ENCODE measurements around the gene DLGAP4. TPM values are rescaled to one million over a fixed set of nuclear protein-coding genes. Genes with fewer than 3 reads are reported as not detected.

Gene DLGAP4
- total and polyA plus RNA-seq, 2 of the 13 experiments (the other 11 are each of a cell fraction or from before 2014, with no cell fraction given), result 15.2 to 26.7 TPM

DNA sequence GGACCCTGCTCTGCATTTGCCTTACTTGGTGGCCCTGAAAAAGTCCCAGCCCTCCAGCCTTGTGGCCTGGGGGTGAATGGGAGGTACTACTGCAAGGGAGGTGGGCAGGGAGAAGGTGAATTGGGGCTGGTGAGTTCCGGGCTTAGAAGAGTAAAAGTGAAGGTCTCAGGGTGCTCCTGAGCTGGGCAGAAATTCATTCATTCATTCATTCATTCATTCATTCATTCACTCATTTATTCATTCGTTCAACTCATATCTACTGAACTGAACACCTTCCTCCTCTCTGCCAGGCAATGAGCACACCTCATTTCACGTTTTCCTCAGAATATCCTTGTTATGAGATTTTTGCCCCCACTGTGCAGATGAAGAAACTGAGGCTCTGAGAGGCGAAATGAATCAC, 6.7 kb upstream of the DLGAP4 start:
- Histone ChIP-seq H3K4me3 (replicated peaks in 1 of 3; ENCODE audit: insufficient read depth in 1 of 3, low read depth in 2 of 3, low read length in 3 of 3) (no peak overlapping the region), H3K9ac (ENCODE audit: insufficient read depth, low read depth, low read length) (no peak overlapping the region), H3K4me2 (ENCODE audit: low read depth, low read length) (no peak overlapping the region), H2AFZ (ENCODE audit: low read length) (no peak overlapping the region), H3K27ac (ENCODE audit: extremely low read length, insufficient read depth, low read length) (no peak overlapping the region), H3K36me3 (replicated peaks in 1 of 2; ENCODE audit: control insufficient read depth in 1 of 2, insufficient read depth in 2 of 2, low read length in 2 of 2) (no peaks in the 10 kb centered on the region), H3K27me3 (ENCODE audit: control insufficient read depth in 1 of 2, insufficient read depth in 2 of 2, low read length in 2 of 2) (peaks cover 2 to 24% of the 10 kb centered on the region in 2 experiments; a peak in 3 of 5 replicates), H3K79me2 (ENCODE audit: insufficient read depth, low read length) (no peaks in the 10 kb centered on the region), H3K4me1 (ENCODE audit: insufficient read depth, low read length) (no peaks in the 10 kb centered on the region), H3K9me3 (ENCODE audit: low read length) (no peaks in the 10 kb centered on the region), H4K20me1 (ENCODE audit: insufficient read depth, low read length) (no peaks in the 10 kb centered on the region)
- no peak for DNase-seq (ENCODE audit: low spot score)
- in situ Hi-C loops (cut with HindIII; ENCODE audit: extremely low pct_ligation_motif_present, low pct_unique_long_range_greater_than_20kb) (no loop called here), intact Hi-C loops (cut with micrococcal nuclease; ENCODE audit: unreplicated experiment) (no loop called here)
- CTCF ChIA-PET (ENCODE audit: low intra/inter-chr PET ratio, low total read pairs), result no interaction called here
- no peak for FAIRE-seq
- POLR2A ChIA-PET, result no interaction called here
- TF ChIP-seq ZNF12 (CRISPR knock-in tag; IDR thresholded peaks at IDR 0.05), result no peak
- peak; percentile 86 for TF ChIP-seq ZNF24 (IDR thresholded peaks at IDR 0.05)
- TF ChIP-seq ZNF629 (CRISPR knock-in tag; conservative IDR thresholded peaks at IDR 0.05), result peak; percentile 73
- WGBS (ENCODE audit: low lambda C conversion rate), result 40% methylated on average over 4 of the region's 4 CpGs
- ATAC-seq, result no peak
- BruUV-seq (replicated peaks), result no TSS peak

GRCh38 chr20:36301359-36302119, 4.6 kb upstream of the DLGAP4 start:
- Histone ChIP-seq H3K4me2 (ENCODE audit: low read depth, low read length) (no peak overlapping the region), H4K20me1 (ENCODE audit: insufficient read depth, low read length) (peaks cover 4% of the 10 kb centered on the region; the same call in 1 of the 2 replicates), H3K4me1 (ENCODE audit: insufficient read depth, low read length) (no peaks in the 10 kb centered on the region), H3K4me3 (replicated peaks in 1 of 3; ENCODE audit: insufficient read depth in 1 of 3, low read depth in 2 of 3, low read length in 3 of 3) (no peak overlapping the region), H3K27ac (ENCODE audit: extremely low read length, insufficient read depth, low read length) (no peak overlapping the region), H3K79me2 (ENCODE audit: insufficient read depth, low read length) (no peaks in the 10 kb centered on the region), H3K9me3 (ENCODE audit: low read length) (no peaks in the 10 kb centered on the region), H3K9ac (ENCODE audit: insufficient read depth, low read depth, low read length) (no peak overlapping the region), H2AFZ (ENCODE audit: low read length) (no peak overlapping the region), H3K36me3 (replicated peaks in 1 of 2; ENCODE audit: control insufficient read depth in 1 of 2, insufficient read depth in 2 of 2, low read length in 2 of 2) (no peaks in the 10 kb centered on the region), H3K27me3 (ENCODE audit: control insufficient read depth in 1 of 2, insufficient read depth in 2 of 2, low read length in 2 of 2) (peaks cover 3 to 41% of the 10 kb centered on the region in 2 experiments; a peak in 4 of 5 replicates)
- POLR2A ChIA-PET, result no interaction called here
- CTCF ChIA-PET (ENCODE audit: low intra/inter-chr PET ratio, low total read pairs), result no interaction called here
- in situ Hi-C loops (cut with HindIII; ENCODE audit: extremely low pct_ligation_motif_present, low pct_unique_long_range_greater_than_20kb), result no loop called here
- FAIRE-seq, result no peak
- no peak for ATAC-seq
- WGBS (ENCODE audit: low lambda C conversion rate), result 36% methylated on average over 7 of the region's 7 CpGs
- intact Hi-C loops (cut with micrococcal nuclease; ENCODE audit: unreplicated experiment), result no loop called here
- TF ChIP-seq, protein P1, sequence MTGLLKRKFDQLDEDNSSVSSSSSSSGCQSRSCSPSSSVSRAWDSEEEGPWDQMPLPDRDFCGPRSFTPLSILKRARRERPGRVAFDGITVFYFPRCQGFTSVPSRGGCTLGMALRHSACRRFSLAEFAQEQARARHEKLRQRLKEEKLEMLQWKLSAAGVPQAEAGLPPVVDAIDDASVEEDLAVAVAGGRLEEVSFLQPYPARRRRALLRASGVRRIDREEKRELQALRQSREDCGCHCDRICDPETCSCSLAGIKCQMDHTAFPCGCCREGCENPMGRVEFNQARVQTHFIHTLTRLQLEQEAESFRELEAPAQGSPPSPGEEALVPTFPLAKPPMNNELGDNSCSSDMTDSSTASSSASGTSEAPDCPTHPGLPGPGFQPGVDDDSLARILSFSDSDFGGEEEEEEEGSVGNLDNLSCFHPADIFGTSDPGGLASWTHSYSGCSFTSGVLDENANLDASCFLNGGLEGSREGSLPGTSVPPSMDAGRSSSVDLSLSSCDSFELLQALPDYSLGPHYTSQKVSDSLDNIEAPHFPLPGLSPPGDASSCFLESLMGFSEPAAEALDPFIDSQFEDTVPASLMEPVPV (CRISPR knock-in tag; IDR thresholded peaks at IDR 0.05), result no peak
- TF ChIP-seq ZNF737 (CRISPR knock-in tag; IDR thresholded peaks at IDR 0.05; ENCODE audit: borderline replicate concordance), result no peak
- TF ChIP-seq ELF3 (CRISPR knock-in tag; IDR thresholded peaks at IDR 0.05), result no peak
- DNase-seq (ENCODE audit: low spot score), result no peak
- BruUV-seq (replicated peaks), result no TSS peak

All from HepG2 (cell line).